C4-2B (cell line): ENCODE results near the gene DGKG.

Experiments used
- ZFX ChIP-seq: fragments of 450-650 bp; IDR thresholded peaks from 2 replicates; pipeline ENCODE4 v1.6.1; 2017
- TF ChIP-seq, protein P1 (sequence below): fragments of 450-650 bp; conservative IDR thresholded peaks from 2 replicates; pipeline ENCODE4 v1.5.1; 2017; ENCODE audit warnings: mild to moderate bottlenecking

DNA sequence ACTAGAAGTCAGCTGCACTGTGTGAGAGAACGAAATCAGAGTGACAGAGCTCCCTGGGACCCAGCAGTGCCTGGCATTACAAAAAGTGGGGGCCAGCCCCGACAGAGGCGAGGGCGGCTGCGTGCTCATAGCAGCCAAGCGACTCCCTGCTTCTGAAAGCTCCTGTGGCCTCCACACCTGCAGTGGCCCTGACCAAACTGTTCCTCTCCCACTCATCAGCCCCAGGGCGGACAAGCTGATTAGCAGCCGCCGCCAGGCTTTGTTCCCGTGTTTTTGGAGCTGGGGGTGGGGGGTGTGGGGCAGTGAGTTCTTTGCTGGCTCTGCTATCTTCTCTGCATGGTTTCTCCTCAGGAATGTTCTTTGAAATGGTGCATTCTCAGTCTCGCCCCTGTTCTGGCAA is 58.1 kb downstream of the DGKG start:
- TF ChIP-seq, protein P1, sequence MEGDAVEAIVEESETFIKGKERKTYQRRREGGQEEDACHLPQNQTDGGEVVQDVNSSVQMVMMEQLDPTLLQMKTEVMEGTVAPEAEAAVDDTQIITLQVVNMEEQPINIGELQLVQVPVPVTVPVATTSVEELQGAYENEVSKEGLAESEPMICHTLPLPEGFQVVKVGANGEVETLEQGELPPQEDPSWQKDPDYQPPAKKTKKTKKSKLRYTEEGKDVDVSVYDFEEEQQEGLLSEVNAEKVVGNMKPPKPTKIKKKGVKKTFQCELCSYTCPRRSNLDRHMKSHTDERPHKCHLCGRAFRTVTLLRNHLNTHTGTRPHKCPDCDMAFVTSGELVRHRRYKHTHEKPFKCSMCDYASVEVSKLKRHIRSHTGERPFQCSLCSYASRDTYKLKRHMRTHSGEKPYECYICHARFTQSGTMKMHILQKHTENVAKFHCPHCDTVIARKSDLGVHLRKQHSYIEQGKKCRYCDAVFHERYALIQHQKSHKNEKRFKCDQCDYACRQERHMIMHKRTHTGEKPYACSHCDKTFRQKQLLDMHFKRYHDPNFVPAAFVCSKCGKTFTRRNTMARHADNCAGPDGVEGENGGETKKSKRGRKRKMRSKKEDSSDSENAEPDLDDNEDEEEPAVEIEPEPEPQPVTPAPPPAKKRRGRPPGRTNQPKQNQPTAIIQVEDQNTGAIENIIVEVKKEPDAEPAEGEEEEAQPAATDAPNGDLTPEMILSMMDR, result no peak
- no peak for TF ChIP-seq ZFX
